Measurements from ENCODE around the gene AZI2. TPM values are rescaled to one million over a fixed set of nuclear protein-coding genes. Genes with fewer than 3 reads are reported as not detected.
A peak's percentile ranks its signal among the peaks of the same experiment; 100 is the strongest.

AZI2 gene, protein sequence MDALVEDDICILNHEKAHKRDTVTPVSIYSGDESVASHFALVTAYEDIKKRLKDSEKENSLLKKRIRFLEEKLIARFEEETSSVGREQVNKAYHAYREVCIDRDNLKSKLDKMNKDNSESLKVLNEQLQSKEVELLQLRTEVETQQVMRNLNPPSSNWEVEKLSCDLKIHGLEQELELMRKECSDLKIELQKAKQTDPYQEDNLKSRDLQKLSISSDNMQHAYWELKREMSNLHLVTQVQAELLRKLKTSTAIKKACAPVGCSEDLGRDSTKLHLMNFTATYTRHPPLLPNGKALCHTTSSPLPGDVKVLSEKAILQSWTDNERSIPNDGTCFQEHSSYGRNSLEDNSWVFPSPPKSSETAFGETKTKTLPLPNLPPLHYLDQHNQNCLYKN
- total RNA-seq: 23.0 and 28.2 TPM in 2 replicates

- peak; percentile 87 to 96 for DNase-seq (ENCODE audit: low read depth in 2 of 2)
These were observed at the start of gene AZI2, which contains the start of gene ZCWPW2 for GRCh38 chr3:28348629-28349468. AZI2 (minus strand) TSS chr3:28348824; CDS start chr3:28340617, 8,207 bp downstream. ZCWPW2 (plus strand) TSS chr3:28348721; CDS start chr3:28413069, 64,348 bp downstream.

GRCh38 chr3:28388978-28389377 is 40.4 kb upstream of the AZI2 start:
- no peak for DNase-seq (ENCODE audit: low read depth in 2 of 2)

DNA sequence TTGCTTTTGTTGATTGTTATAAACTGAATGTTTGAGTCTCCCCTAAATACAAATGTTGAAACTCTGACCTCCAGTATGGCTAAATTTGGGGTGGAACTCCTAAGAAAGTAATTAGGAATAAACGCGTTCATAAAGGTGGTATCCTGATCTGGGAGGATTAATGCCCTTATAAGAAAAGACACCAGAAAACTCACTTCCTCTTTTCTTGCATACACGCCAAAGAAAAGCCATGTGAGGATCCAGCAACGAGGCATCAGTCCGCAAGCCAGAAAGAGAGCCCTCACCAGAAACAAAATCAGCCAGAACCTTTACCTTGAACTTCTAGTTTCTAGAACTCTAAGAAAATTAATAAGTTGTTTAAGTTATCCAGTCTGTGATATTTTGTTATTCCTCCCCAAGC is 37.4 kb upstream of the AZI2 start:
- no peak for DNase-seq (ENCODE audit: low read depth in 2 of 2)

DNA sequence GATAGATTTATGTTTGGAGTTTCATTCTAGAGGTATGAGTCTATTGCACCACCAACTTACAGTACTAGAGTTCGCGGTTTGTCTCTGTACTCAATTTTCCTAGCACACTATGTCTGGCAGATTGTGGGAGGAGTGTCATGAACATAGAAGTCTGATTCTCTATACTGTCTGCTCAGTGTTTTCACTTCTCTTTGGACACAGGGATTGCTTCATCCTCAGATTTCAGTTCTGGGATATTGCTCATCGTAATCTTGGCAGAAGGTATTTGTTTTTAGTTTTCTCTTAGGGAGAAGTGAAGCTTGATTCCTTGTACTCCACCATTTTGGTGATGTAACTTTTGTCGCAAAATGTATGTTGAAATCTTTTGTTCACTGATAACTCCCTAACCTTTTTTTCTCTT is 27.8 kb upstream of the AZI2 start:
- no peak for DNase-seq (ENCODE audit: low read depth in 2 of 2)

- DNase-seq (ENCODE audit: low read depth in 2 of 2): peak in 1 of 2 donors; percentile 37
These were observed 911 bp upstream of the AZI2 start for GRCh38 chr3:28349469-28350000.

DNA sequence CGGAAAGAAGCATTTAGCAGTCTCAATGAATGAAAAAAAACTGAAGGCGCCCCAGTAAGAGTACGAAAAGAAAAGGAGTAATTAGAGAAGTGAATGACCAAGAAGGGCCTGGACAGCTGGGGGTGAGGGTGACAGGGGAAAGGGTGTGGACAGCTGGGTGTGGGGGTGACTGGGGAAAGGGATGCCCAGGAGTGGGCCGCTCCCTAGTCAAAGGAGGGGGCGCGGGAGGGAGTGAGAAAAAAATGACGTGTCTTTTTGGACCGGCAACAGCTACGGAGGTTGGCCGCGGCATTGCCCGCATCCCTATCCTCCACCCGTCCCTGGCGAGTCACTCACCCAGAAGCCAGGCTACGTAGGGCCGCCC is 377 bp downstream of the AZI2 start:
- DNase-seq (ENCODE audit: low read depth in 2 of 2): peak in 1 of 2 donors; percentile 46

DNA sequence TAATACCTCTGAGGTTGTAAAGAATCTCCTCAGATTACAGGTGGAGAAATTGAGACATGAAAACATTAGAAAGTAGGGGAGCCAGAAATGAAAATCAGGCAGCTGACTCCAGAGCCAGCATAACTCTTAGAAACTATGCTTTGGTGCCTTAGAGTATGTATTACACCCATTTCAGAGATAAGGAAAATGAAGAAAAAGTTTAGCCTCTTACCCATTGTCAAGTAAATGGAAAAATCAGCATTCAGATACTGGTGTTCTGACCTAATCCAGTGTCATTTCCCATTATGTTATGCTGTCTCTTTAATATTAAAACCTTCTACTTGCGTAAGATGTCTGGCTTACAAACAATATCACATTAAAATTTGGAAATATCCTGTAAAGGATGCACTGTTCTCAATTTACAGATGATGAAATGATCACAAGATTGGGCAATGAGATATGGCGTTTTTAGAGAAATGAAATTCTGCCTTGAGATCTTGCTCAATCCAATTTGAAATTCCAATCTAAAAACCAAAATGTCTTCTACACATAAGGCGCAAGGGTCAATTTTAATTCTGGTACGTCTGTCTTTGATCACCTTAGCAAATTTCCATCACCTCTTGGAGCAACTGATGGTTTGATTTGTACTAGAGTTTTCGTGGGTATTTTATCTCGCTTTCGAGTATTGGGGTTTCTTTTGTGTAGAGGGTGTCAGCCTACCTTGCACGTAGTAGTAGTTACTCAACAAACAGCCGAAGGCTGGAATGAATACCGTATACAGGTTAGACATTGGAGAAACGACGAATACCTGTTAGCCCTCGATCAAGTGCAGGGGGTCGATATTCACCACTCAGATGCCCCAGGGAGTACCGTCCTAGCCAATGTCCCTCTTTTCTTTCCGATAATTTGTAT is 1.0 kb downstream of the AZI2 start:
- peak in 1 of 2 donors; percentile 1 for DNase-seq (ENCODE audit: low read depth in 2 of 2)

DNA sequence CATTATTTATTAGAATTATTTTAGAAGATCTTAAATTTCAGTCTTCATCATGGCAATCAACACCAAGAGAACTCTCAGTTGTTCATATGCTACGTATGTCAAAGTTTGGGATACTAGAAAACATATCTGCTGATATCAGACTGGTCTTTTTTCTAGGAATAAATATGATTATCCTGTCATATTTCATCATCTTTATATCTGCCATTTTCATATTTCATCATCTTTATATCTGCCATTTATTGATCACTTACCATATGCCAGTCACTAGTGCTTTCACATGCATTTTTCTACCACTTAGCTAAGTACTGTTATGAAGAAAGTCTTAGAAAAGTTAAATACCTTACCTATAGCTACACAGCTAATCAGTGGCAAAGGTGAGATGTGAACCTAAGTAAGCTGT is 2.9 kb downstream of the AZI2 start:
- DNase-seq (ENCODE audit: low read depth in 2 of 2): no peak

GRCh38 chr3:28343144-28343543 is 5.5 kb downstream of the AZI2 start:
- DNase-seq (ENCODE audit: low read depth in 2 of 2): no peak

DNA sequence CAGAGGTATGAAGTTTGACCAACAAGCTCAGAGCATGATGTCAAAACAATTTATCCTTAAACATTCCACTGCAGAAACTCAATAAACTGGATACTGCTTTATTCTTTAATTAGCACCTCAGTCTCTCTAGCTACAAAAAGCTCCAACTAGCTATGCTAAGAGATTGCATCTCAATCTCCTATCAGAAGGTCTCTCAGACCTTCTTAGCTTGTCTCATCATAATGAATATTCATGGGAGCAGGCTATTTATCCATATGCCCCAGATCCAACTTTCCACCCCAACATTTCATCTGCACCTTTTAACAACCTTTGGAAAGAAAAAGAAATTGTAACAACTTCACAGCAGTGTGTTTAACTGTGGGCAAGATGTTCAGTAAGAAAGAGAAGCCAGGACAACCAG is 11.4 kb downstream of the AZI2 start:
- no peak for DNase-seq (ENCODE audit: low read depth in 2 of 2)

DNA sequence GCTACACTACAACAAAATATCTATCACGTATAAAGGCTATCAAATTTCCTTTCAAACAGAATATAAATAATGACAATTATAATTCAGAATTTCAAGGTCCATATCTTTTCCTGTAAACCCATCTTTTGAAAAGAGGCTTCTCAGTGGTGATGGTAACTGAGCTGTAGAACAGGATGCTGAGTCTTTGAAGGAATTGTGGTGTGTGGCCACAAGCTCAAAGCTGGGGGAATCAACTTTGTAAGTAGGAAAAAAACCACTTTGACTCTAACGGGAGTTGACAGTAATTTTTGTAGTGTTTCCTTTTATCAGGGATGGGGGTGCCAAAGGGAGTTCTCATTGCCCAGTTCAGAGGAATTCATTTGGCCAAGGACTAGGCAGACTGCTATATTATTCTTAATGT is 13.4 kb downstream of the AZI2 start:
- DNase-seq (ENCODE audit: low read depth in 2 of 2): no peak

- no peak for DNase-seq (ENCODE audit: low read depth in 2 of 2)
These were observed 14.1 kb downstream of the AZI2 start for GRCh38 chr3:28334552-28334951.

DNA sequence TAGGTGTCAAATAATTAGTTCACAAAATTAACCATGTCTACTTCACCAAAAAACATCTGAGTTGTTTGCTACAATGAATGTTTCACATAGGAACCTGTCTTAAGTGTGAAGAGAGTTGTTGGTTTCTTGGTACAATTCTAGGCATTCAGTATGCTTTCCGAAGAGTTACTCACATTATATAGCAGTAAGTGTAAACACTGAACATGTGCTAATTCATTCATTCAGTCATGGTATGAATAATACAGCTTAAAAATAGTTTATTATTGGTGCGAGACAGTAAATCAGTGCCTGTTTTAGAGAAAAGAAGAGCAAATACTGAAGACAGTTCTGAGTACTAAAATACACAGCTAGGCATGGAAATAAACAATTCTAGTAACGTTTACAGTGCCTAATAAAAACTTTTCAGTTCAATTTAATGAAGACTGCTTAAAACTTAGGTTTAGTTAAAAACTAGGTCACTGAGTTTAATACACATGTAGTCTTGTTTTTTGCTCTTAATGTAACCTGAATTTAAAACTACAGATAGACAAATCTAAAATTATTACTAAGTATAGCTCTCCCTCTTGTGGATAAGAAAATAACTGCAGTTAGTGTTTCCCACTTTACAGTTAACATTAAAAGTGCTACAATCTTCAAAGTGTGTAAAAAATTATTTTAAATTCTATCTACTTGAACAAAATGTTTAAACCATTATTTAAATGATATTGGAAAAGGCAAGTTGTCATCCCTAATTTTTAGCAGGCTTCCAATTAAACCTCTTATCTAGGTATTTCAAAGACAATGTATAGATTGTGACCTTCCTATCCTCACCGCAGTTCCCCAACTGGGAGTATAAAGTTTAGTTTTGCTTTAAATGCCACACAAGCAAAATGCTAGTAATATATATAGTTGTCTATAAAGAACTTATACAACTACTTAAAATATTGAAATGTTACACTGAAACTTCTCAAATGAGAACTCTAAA is 20.2 kb downstream of the AZI2 start:
- DNase-seq (ENCODE audit: low read depth in 2 of 2): peak in 1 of 2 donors; percentile 38

- DNase-seq (ENCODE audit: low read depth in 2 of 2): no peak
These were observed 22.1 kb downstream of the AZI2 start for GRCh38 chr3:28326458-28326926.

GRCh38 chr3:28322464-28322863 is 26.2 kb downstream of the AZI2 start:
- DNase-seq (ENCODE audit: low read depth in 2 of 2): no peak

DNA sequence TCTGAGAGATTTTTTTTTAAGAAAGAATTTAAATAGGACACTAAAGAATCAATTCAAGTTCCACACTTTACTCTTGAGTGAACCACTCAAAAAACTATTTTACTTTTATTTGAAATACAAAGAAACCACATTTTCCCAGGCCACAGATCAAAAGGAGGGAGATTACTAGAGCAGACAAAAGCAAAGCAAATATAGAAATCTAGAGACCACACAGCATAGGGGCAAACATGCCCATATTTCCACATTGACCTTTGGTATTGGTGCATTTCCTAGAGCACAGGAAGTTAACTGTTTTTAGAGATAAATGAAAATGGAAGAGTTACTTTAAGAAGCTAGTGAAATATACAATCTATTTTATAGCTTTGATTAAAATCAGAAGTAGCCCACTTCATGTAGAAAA is 27.6 kb downstream of the AZI2 start:
- no peak for DNase-seq (ENCODE audit: low read depth in 2 of 2)

- peak; percentile 27 to 53 for DNase-seq (ENCODE audit: low read depth in 2 of 2)
These were observed 31.1 kb downstream of the AZI2 start for GRCh38 chr3:28317438-28318022.

GRCh38 chr3:28316226-28316625 is 32.4 kb downstream of the AZI2 start:
- no peak for DNase-seq (ENCODE audit: low read depth in 2 of 2)

DNA sequence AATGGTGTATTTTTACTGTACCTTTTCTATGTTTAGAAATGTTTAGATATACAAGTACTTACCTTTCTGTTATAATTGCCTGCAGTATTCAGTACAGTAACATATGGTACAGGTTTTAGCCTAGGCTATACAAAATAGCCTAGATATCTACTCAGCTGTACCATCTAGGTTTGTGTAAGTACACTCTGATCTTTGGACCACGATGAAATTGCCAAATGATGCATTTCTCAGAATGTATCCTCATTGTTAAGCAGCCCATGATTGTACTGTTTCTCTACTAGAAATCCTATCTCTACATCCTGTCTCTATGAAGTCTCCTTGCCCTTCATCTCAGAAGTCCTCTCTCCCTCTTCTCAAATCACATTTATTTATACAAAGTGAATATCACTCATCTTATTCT is 32.9 kb downstream of the AZI2 start:
- no peak for DNase-seq (ENCODE audit: low read depth in 2 of 2)

- DNase-seq (ENCODE audit: low read depth in 2 of 2): no peak
These were observed 40.4 kb downstream of the AZI2 start for GRCh38 chr3:28308196-28308595.

All from dermis microvascular lymphatic vessel endothelial cell (primary cell).